ENCODE results near the gene YARS1. TPM values are rescaled to one million over a fixed set of nuclear protein-coding genes. Genes with fewer than 3 reads are reported as not detected.

YARS1 gene
- total and polyA plus RNA-seq, 2 of the 13 experiments (the other 11 are each of a cell fraction or from before 2014, with no cell fraction given): 50.1 to 113 TPM

GRCh38 chr1:32759521-32759981 lies 57.6 kb downstream of the YARS1 start (continued):
- TF ChIP-seq ZNF619 (CRISPR knock-in tag; IDR thresholded peaks at IDR 0.05): no peak
- peak; percentile 17; the same call in 1 of the 2 replicates for TF ChIP-seq NRL (CRISPR knock-in tag; IDR thresholded peaks at IDR 0.05; ENCODE audit: borderline replicate concordance)
- no peak for TF ChIP-seq ZSCAN5A (CRISPR knock-in tag; IDR thresholded peaks at IDR 0.05; ENCODE audit: borderline replicate concordance)
- TF ChIP-seq ZNF556 (CRISPR knock-in tag; IDR thresholded peaks at IDR 0.05; ENCODE audit: borderline replicate concordance): 0 out of 2 replicates have a peak, but pooled peaks have one; percentile 10
- no peak for TF ChIP-seq MIER3 (CRISPR knock-in tag; IDR thresholded peaks at IDR 0.05; ENCODE audit: borderline replicate concordance)
- no peak for TF ChIP-seq ZC3H4 (CRISPR knock-in tag; IDR thresholded peaks at IDR 0.05; ENCODE audit: borderline replicate concordance)
- TF ChIP-seq MAZ (IDR thresholded peaks at IDR 0.05; ENCODE audit: borderline replicate concordance, low read depth, low read length): peak; percentile 34; the same call in 1 of the 2 replicates
- no peak for TF ChIP-seq MAZ (CRISPR knock-in tag; IDR thresholded peaks at IDR 0.05; ENCODE audit: low read depth)
- no peak for TF ChIP-seq ZNF691 (CRISPR knock-in tag; IDR thresholded peaks at IDR 0.05; ENCODE audit: borderline replicate concordance, low read depth)
- TF ChIP-seq KIAA2018 (CRISPR knock-in tag; IDR thresholded peaks at IDR 0.05; ENCODE audit: borderline replicate concordance): no peak
- no peak for TF ChIP-seq AKNA (CRISPR knock-in tag; IDR thresholded peaks at IDR 0.05; ENCODE audit: borderline replicate concordance)
- TF ChIP-seq IRF2 (CRISPR knock-in tag; IDR thresholded peaks at IDR 0.05): no peak; the same call in none of the 2 replicates
- TF ChIP-seq HOXA9 (CRISPR knock-in tag; IDR thresholded peaks at IDR 0.05; ENCODE audit: borderline replicate concordance): no peak
- no peak for TF ChIP-seq KLF9 (CRISPR knock-in tag; IDR thresholded peaks at IDR 0.05; ENCODE audit: low read depth)

Measured in HepG2 (cell line).